ENCODE measurements around the gene ANTXR1.

ANTXR1 gene

DNA sequence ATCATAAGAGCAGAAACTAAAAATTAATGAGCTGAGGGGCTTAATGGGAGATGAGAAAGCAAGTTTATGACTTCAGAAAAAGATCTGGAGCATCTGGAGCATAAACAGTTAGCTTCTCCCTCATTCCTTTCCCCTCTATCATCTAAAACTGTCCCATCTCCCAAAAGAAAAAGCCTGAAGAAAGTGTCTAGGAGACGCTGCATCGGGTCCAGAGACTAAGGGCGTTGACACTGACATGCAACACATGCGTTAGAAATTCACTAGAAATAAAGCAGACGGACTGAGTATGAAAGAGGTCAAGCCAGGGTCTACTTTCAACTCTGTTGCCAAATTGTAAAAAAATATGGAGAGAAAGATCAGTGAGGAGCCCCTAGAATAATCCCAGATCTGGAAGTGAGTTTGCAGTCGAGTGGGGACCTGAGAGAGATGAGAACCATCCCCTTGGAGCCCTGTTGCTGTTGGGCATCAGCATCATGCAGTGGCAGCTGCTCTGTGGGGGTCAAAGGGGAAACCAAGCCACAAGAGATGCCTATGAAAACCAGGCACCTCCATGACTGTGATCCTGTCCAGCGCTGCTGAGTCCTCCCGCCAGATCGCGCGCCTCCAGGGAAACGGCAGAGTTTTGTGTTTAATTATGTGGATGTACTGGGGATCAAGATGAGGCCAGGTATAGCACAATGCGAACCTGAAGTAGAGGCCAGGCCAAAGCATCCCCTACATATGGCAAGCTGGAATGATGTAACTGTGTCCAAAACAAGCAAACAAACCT, 13.9 kb downstream of the ANTXR1 start:
- in situ Hi-C loops (cut with MboI; ENCODE audit: low pct_unique_long_range_greater_than_20kb, low sequenced_read_pairs) = loop anchor here (25.0 kb wide), 1 partner anchor 260 kb away; no protein-coding TSS in a partner anchor
- DNase-seq = no peak

DNA sequence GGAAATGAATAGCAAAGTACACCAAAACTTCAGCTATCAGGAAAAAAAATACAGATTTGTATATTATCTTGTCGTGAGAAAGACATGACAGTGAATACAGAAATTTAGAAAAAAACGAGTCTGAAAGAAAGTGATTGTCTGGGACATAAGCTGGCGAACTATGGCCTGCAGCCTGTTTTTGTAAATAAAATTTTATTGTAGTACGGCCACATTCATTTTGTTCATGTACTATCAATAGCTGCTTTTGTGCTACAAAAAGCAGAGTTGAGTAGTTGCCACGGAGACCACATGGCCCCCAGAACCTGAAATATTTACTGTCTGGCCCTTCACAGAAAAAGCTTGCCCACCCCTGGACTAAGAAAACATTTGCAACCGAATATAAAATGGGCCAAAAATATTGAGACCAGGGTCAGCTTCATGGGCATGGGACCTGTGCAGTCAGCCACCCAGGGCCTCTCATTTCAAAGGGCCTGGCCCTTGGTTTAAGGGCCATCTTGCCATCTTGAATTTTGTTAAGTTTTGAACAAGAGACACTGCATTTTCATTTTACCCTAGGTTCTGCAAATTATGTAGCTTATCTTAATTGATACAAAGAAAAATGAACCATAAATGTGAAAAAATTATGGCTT, 17.9 kb downstream of the ANTXR1 start:
- in situ Hi-C loops (cut with MboI; ENCODE audit: low pct_unique_long_range_greater_than_20kb, low sequenced_read_pairs) = loop anchor here (25.0 kb wide), 1 partner anchor 256 kb away; no protein-coding TSS in a partner anchor

GRCh38 chr2:69031466-69031865, 18.5 kb downstream of the ANTXR1 start:
- in situ Hi-C loops (cut with MboI; ENCODE audit: low pct_unique_long_range_greater_than_20kb, low sequenced_read_pairs) = loop anchor here (25.0 kb wide), 1 partner anchor 256 kb away; no protein-coding TSS in a partner anchor
- DNase-seq = no peak

More for the DNA sequence above, 17.9 kb downstream of the ANTXR1 start:
- no peak for DNase-seq

- DNase-seq = no peak
- in situ Hi-C loops (cut with MboI; ENCODE audit: low pct_unique_long_range_greater_than_20kb, low sequenced_read_pairs) = loop anchor here (25.0 kb wide), 1 partner anchor 255 kb away; no protein-coding TSS in a partner anchor
Measured at GRCh38 chr2:69032336-69032735, 19.4 kb downstream of the ANTXR1 start.

- in situ Hi-C loops (cut with MboI; ENCODE audit: low pct_unique_long_range_greater_than_20kb, low sequenced_read_pairs) = loop anchor here (25.0 kb wide), 1 partner anchor 254 kb away; no protein-coding TSS in a partner anchor
- DNase-seq = no peak
Measured at GRCh38 chr2:69033461-69034095, 20.6 kb downstream of the ANTXR1 start.

- no peak for DNase-seq
- in situ Hi-C loops (cut with MboI; ENCODE audit: low pct_unique_long_range_greater_than_20kb, low sequenced_read_pairs) = loop anchor here (25.0 kb wide), 1 partner anchor 253 kb away; no protein-coding TSS in a partner anchor
Measured at GRCh38 chr2:69034122-69034521, 21.1 kb downstream of the ANTXR1 start.

DNA sequence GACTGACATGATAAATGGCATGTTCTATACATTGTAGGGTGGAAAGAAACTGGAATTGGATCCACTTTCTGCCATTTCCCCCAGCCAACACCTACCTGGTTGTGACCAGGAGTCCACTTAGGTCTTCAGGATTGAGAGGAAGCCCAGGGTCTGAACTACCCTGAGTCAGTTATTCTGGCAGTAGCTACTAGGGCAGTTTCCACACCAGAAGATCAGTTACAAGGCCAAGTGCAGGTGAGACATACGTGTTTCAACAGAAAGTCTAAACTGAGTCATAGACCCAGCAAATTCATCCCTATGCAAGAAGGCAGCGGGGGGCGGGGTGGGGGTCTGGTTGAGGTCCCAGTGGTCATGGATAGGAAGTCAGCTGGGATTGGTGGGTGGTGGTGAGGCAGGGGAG, 21.9 kb downstream of the ANTXR1 start:
- in situ Hi-C loops (cut with MboI; ENCODE audit: low pct_unique_long_range_greater_than_20kb, low sequenced_read_pairs) = loop anchor here (25.0 kb wide), 1 partner anchor 252 kb away; no protein-coding TSS in a partner anchor
- DNase-seq = no peak

GRCh38 chr2:69036926-69037325, 23.9 kb downstream of the ANTXR1 start:
- DNase-seq = no peak
- in situ Hi-C loops (cut with MboI; ENCODE audit: low pct_unique_long_range_greater_than_20kb, low sequenced_read_pairs) = loop anchor here (25.0 kb wide), 1 partner anchor 250 kb away; no protein-coding TSS in a partner anchor

DNA sequence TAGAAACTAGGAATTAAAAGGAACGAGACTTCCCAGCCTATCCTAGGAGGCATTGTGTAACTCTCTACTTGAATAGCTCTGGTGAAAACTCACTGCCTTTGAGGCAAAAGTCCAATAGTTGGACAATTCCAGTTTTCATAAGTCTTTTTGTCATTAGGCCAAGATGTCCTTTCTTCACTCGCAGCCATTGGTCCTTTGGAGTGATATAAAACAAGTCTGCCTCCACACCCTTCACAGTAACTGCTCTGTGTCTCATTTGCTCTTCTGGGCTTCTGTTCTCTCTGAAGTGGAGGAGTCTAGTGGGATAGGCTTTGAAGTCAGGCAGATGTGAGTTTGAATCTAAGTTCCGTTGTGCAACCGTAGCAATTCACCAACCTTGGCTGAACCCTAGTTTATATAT, 28.2 kb downstream of the ANTXR1 start:
- in situ Hi-C loops (cut with MboI; ENCODE audit: low pct_unique_long_range_greater_than_20kb, low sequenced_read_pairs) = loop anchor here (25.0 kb wide), 1 partner anchor 246 kb away; no protein-coding TSS in a partner anchor
- no peak for DNase-seq

- in situ Hi-C loops (cut with MboI; ENCODE audit: low pct_unique_long_range_greater_than_20kb, low sequenced_read_pairs) = loop anchor here (25.0 kb wide), 1 partner anchor 243 kb away; no protein-coding TSS in a partner anchor
- DNase-seq = no peak
Measured at GRCh38 chr2:69043736-69044400, 30.9 kb downstream of the ANTXR1 start.

- in situ Hi-C loops (cut with MboI; ENCODE audit: low pct_unique_long_range_greater_than_20kb, low sequenced_read_pairs) = loop anchor here (25.0 kb wide), 1 partner anchor 241 kb away; no protein-coding TSS in a partner anchor
Measured at GRCh38 chr2:69046221-69046662, 33.3 kb downstream of the ANTXR1 start.

DNA sequence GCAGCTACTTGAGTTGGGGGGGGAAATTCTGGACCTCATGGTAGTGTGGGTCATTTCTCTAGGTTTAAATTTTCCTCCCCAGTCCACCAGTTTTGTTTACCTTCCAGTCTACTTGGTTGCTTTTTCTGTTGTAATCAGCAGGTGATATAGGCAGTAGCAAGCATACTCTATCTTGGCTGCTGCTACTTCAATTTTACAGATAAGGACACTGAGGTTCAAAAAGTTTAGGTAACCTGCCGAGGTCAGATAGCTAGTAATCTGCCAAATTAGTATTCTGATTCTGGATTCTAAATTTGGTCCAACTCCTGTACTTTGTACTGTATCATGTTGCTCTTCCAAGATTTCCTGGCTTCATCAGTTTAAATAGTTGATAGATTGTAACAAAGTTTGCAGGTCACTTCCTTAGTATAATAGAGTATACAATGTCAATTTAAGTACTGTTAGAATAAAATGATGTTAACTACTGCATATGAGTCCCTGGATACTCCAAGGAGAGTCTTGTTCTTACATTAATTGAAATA, 34.7 kb downstream of the ANTXR1 start:
- in situ Hi-C loops (cut with MboI; ENCODE audit: low pct_unique_long_range_greater_than_20kb, low sequenced_read_pairs) = loop anchor here (25.0 kb wide), 1 partner anchor 240 kb away; no protein-coding TSS in a partner anchor
- no peak for DNase-seq

More at GRCh38 chr2:69046221-69046662, 33.3 kb downstream of the ANTXR1 start:
- no peak for DNase-seq

DNA sequence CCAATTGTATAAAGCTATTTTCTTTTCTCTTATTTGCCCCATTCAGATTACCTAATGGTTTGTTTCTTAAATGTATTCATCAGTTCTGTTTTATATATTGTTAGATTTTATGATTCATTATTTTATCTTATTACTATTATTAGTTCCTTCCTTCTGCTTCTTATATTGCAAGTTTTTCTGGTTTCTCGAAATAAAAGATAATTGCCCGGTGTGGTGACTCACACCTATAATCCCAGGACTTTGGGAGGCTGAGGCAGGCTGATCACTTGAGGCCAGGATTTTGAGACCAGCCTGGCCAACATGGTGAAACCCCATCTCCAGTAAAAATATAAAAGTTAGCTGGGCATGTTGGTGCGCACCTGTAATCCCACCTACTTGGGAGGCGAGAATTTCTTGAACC, 37.8 kb downstream of the ANTXR1 start:
- in situ Hi-C loops (cut with MboI; ENCODE audit: low pct_unique_long_range_greater_than_20kb, low sequenced_read_pairs) = no loop called here
- DNase-seq = no peak

DNA sequence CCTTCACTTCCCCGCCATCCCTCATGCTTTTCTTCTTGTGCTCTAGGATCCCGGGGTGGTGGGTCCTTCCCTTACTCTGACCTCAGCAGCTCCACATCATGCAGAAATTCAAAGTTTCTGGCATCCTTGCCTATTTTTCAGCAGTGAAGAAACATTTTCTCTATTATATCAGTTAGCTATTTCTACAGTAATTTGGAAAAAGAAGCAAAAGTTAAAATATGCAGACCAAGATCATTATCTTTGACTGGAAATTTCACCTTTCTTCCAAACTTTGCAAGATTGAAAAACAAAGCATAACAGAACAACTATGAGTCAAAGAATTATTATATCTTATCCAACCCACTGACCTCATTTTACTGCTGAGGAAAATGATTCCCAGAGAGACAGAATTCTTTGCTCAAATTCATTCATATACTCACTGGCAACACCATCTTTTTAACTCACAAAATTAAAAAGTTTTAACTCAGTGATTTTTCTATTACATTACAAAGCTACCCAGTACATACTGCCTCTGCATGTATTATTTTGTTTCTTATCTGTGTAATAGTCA, 40.5 kb downstream of the ANTXR1 start:
- in situ Hi-C loops (cut with MboI; ENCODE audit: low pct_unique_long_range_greater_than_20kb, low sequenced_read_pairs) = no loop called here
- DNase-seq = no peak

- in situ Hi-C loops (cut with MboI; ENCODE audit: low pct_unique_long_range_greater_than_20kb, low sequenced_read_pairs) = no loop called here
Measured at GRCh38 chr2:69054431-69054830, 41.5 kb downstream of the ANTXR1 start.

DNA sequence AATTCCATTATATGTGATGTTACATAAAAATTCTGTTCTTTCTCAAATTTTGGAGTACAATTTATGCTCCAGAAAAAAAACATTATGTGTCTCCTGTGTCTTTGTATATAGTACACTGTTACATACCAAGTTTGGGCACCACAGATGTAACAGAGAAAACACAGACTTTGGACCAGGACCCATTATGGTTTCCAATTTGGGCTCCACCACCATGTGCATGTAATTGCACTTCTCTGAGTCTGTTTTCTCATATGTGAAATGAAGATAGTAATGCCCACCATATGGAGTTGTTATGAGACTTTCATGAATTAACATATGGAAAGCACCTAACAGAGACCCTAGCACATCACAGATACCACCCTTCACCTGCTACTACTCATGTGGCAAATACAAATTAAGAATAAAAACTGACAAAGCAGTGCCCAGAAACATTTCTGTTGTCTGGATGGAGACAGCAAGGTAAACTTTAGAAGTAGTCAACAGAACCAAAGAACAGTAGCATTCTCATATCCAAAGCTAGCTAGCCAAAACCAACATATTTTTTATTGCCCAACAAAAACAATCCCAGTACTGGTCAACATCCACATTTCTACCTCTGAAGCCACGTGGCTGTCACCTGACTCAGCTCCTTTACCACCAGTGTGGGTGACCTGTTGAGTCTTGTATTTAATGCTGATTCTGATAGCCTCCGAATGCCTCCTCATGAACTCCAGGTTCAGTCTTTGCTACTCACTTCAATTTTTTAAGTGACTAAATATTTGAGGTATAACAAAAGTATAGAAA, 42.9 kb downstream of the ANTXR1 start:
- no peak for DNase-seq
- in situ Hi-C loops (cut with MboI; ENCODE audit: low pct_unique_long_range_greater_than_20kb, low sequenced_read_pairs) = no loop called here

More at GRCh38 chr2:69054431-69054830, 41.5 kb downstream of the ANTXR1 start:
- no peak for DNase-seq

GRCh38 chr2:69057660-69058059, 44.7 kb downstream of the ANTXR1 start:
- in situ Hi-C loops (cut with MboI; ENCODE audit: low pct_unique_long_range_greater_than_20kb, low sequenced_read_pairs) = no loop called here
- DNase-seq = no peak
